Keratinocyte (primary cell): ENCODE results near the gene GEN1. TPM values are rescaled to one million over a fixed set of nuclear protein-coding genes. Genes with fewer than 3 reads are reported as not detected.

ENCODE experiments used
- DNase-seq: peaks from one replicate; pipeline ENCODE4 v3.0.0-alpha.2; 2011; ENCODE audit warnings: low read depth, missing footprints, low spot score
- FAIRE-seq: peaks from 2 replicates; lab custom pipeline; 2011; peaks lifted over from hg19 to GRCh38; lab: Jason Lieb, UNC
- H2AFZ ChIP-seq: 2 replicates; pipeline ENCODE4 v1.6.0; 2012; ENCODE audit warnings: low read length, control low read depth, inconsistent platforms; ENCODE audit not compliant: control insufficient read depth
- H3K27ac ChIP-seq: 2 replicates; pipeline ENCODE4 v1.5.1; 2011; ENCODE audit warnings: low read length; ENCODE audit not compliant: control insufficient read depth, insufficient read depth
- H3K27me3 ChIP-seq: 3 replicates; pipeline ENCODE4 v1.6.0; 2011; ENCODE audit warnings: low read length; ENCODE audit not compliant: control insufficient read depth, insufficient read depth; ENCODE audit errors: extremely low read depth
- H3K36me3 ChIP-seq, 2 experiments: 2 replicates in 1 of 2; 3 replicates in 1 of 2; pipeline ENCODE4 v1.5.1; 2011; ENCODE audit warnings: low read length in 2 of 2, mild to moderate bottlenecking in 1 of 2; ENCODE audit not compliant: control insufficient read depth in 2 of 2, insufficient read depth in 2 of 2; ENCODE audit errors: extremely low read depth in 1 of 2
- H3K4me1 ChIP-seq: 3 replicates; pipeline ENCODE4 v1.5.1; 2011; ENCODE audit warnings: low read length; ENCODE audit not compliant: control insufficient read depth, insufficient read depth; ENCODE audit errors: extremely low read depth
- H3K4me2 ChIP-seq: 3 replicates; pipeline ENCODE4 v1.6.0; 2011; ENCODE audit warnings: low read depth, low read length; ENCODE audit not compliant: control insufficient read depth, insufficient read depth; ENCODE audit errors: extremely low read depth
- H3K4me3 ChIP-seq, 3 experiments: fragments of 200-600 bp in 1 of 3; sonication (generic) in 1 of 3; 2 replicates in 2 of 3; 3 replicates in 1 of 3; pipeline ENCODE4 v1.5.1; 2011 to 2016; ENCODE audit warnings: low read length in 3 of 3, mild to moderate bottlenecking in 3 of 3, control low read depth in 2 of 3, inconsistent platforms in 1 of 3, low read depth in 1 of 3, mixed read lengths in 1 of 3, mixed run types in 1 of 3, moderate library complexity in 1 of 3; ENCODE audit not compliant: control insufficient read depth in 2 of 3, insufficient read depth in 2 of 3; ENCODE audit errors: extremely low read depth in 1 of 3
- H3K79me2 ChIP-seq: 2 replicates; pipeline ENCODE4 v1.6.0; 2012; ENCODE audit warnings: low read length; ENCODE audit not compliant: control insufficient read depth, insufficient read depth
- H3K9ac ChIP-seq: 3 replicates; pipeline ENCODE4 v1.6.0; 2011; ENCODE audit warnings: low read length; ENCODE audit not compliant: control insufficient read depth, insufficient read depth; ENCODE audit errors: extremely low read depth
- H3K9me1 ChIP-seq: 3 replicates; pipeline ENCODE4 v1.6.0; 2011; ENCODE audit warnings: low read length; ENCODE audit not compliant: control insufficient read depth, insufficient read depth; ENCODE audit errors: extremely low read depth
- H3K9me3 ChIP-seq: 2 replicates; pipeline ENCODE4 v1.5.1; 2012; ENCODE audit warnings: low read depth, low read length; ENCODE audit not compliant: control insufficient read depth
- H4K20me1 ChIP-seq: 3 replicates; pipeline ENCODE4 v1.6.0; 2011; ENCODE audit warnings: low read length; ENCODE audit not compliant: control insufficient read depth, insufficient read depth; ENCODE audit errors: extremely low read depth
- EZH2 ChIP-seq: IDR thresholded peaks from one replicate; pipeline ENCODE4 v1.6.1; 2012; ENCODE audit warnings: inconsistent platforms, mild to moderate bottlenecking, low read length, moderate library complexity
- dilution Hi-C: fragments of 300-500 bp; cut with MboI; formaldehyde crosslinking; loops from one replicate; pipeline ENCODE4 v1.7.0; 2020; ENCODE audit warnings: low sequenced_read_pairs; ENCODE audit not compliant: extremely low pct_ligation_motif_present
- polyA plus RNA-seq, 5 experiments: library from polyadenylated mRNA; depleted of rRNA in 3 of 5; stranded (reverse) in 3 of 5; stranded (forward) in 1 of 5; unstranded in 1 of 5; fragments of >200 nt; gene quantifications; 1 replicate in 1 of 5; 2 replicates in 3 of 5; 3 replicates in 1 of 5; pipeline versions ENCODE4 v1.2.1 to v1.2.3, GENCODE V29; 2011 to 2012; ENCODE audit warnings: missing spikeins in 2 of 5, low read depth in 1 of 5, low replicate concordance in 1 of 5
- TF ChIP-seq, protein P1 (sequence below), 3 experiments: IDR thresholded peaks in 1 of 3; conservative IDR thresholded peaks in 1 of 3; optimal IDR thresholded peaks in 1 of 3; 2 replicates in 2 of 3; 3 replicates in 1 of 3; pipeline versions ENCODE3 to v1.5.1; 2011; ENCODE audit warnings: low read length in 3 of 3, mild to moderate bottlenecking in 3 of 3, moderate library complexity in 2 of 3, control low read depth in 1 of 3, inconsistent platforms in 1 of 3; ENCODE audit not compliant: insufficient read depth in 2 of 3; ENCODE audit errors: extremely low read depth in 1 of 3

The GEN1 gene
- polyA plus RNA-seq, 1 donor (not counting 4 experiments of a cell fraction or from before 2014, with no cell fraction given): 17.2 TPM

DNA sequence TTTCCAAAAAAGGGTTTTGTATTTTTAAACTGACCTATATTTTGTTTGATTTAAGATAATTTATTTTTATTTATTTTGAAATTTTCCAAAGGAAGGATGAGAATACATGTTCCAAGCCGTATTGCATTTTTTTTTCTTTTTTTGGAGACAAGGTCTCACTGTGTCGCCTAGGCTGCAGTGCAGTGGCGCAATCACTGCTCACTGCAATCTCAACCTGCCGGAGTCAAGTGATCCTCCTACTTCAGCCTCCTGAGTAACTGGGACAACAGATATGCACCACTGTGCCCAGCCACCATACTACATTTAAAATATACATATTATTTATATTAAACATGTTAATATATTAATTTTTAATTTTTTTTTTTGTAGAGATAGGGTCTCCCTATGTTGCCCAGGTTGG, 15.0 kb downstream of the GEN1 start:
- Histone ChIP-seq H4K20me1 (no peaks in the 10 kb centered on the region), H3K9ac (no peak overlapping the region), H3K27ac (no peak overlapping the region), H3K36me3 (peaks cover under 1 to 30% of the 10 kb centered on the region in 2 experiments), H2AFZ (no peak overlapping the region), H3K4me1 (no peaks in the 10 kb centered on the region), H3K27me3 (no peaks in the 10 kb centered on the region), H3K4me3 (no peak overlapping the region), H3K79me2 (peaks cover 3% of the 10 kb centered on the region), H3K9me1 (no peaks in the 10 kb centered on the region), H3K4me2 (no peak overlapping the region), H3K9me3 (no peaks in the 10 kb centered on the region)
- DNase-seq (no peak), FAIRE-seq (no peak)
- TF ChIP-seq, protein P1, sequence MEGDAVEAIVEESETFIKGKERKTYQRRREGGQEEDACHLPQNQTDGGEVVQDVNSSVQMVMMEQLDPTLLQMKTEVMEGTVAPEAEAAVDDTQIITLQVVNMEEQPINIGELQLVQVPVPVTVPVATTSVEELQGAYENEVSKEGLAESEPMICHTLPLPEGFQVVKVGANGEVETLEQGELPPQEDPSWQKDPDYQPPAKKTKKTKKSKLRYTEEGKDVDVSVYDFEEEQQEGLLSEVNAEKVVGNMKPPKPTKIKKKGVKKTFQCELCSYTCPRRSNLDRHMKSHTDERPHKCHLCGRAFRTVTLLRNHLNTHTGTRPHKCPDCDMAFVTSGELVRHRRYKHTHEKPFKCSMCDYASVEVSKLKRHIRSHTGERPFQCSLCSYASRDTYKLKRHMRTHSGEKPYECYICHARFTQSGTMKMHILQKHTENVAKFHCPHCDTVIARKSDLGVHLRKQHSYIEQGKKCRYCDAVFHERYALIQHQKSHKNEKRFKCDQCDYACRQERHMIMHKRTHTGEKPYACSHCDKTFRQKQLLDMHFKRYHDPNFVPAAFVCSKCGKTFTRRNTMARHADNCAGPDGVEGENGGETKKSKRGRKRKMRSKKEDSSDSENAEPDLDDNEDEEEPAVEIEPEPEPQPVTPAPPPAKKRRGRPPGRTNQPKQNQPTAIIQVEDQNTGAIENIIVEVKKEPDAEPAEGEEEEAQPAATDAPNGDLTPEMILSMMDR (optimal IDR thresholded peaks at IDR 0.05 in 1 of 3, IDR thresholded peaks at IDR 0.05 in 1 of 3, conservative IDR thresholded peaks at IDR 0.05 in 1 of 3; ENCODE audit: extremely low read depth in 1 of 3, insufficient read depth in 2 of 3, low read length in 3 of 3): no peak
- TF ChIP-seq EZH2: no peak
- dilution Hi-C loops: no loop called here

DNA sequence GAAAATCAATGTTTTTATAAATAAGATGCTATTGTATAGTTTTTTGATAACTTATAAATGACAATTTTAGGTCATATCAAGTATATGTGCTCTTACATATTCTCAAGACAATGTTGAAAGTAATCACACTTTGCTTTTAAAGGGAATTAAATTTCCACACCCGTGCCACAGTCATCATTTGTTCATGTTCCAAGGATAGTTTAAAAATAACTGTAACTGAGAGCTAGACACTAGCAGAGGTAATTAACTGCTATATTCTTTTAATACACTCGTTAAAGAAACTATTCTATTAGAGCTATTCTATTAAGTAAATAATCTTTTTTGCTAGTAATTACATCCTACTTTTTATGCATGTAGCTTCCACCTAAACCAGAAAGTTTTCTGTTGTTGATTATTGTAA, 18.0 kb downstream of the GEN1 start:
- Histone ChIP-seq H3K4me2 (no peak overlapping the region), H3K9ac (no peak overlapping the region), H4K20me1 (no peaks in the 10 kb centered on the region), H3K27ac (no peak overlapping the region), H3K79me2 (no peaks in the 10 kb centered on the region), H3K4me3 (no peak overlapping the region), H3K9me3 (no peaks in the 10 kb centered on the region), H3K27me3 (no peaks in the 10 kb centered on the region), H3K9me1 (no peaks in the 10 kb centered on the region), H2AFZ (no peak overlapping the region), H3K4me1 (no peaks in the 10 kb centered on the region), H3K36me3 (peaks cover 0 to 25% of the 10 kb centered on the region in 2 experiments)
- TF ChIP-seq EZH2: no peak
- TF ChIP-seq, protein P1 (optimal IDR thresholded peaks at IDR 0.05 in 1 of 3, IDR thresholded peaks at IDR 0.05 in 1 of 3, conservative IDR thresholded peaks at IDR 0.05 in 1 of 3; ENCODE audit: extremely low read depth in 1 of 3, insufficient read depth in 2 of 3, low read length in 3 of 3): no peak
- FAIRE-seq (no peak), DNase-seq (no peak)
- dilution Hi-C loops: no loop called here
